ENCODE data around the gene CIITA. TPM values are rescaled to one million over a fixed set of nuclear protein-coding genes. Genes with fewer than 3 reads are reported as not detected.

CIITA gene
- total and polyA plus RNA-seq, 9 of the 15 experiments (the other 6 are each of a cell fraction or from before 2014, with no cell fraction given) = 0.01 to 0.20 (median 0.11) TPM; not detected in 4

GRCh38 chr16:10944249-10945064 lies 67.5 kb downstream of the CIITA start, which contains the start of gene CLEC16A (continued):
- TF ChIP-seq REST (IDR thresholded peaks at IDR 0.05; ENCODE audit: borderline replicate concordance) (no peak), REST (CRISPR knock-in tag; IDR thresholded peaks at IDR 0.05; ENCODE audit: low read depth) (no peak), ZNF311 (CRISPR knock-in tag; IDR thresholded peaks at IDR 0.05) (no peak), ZNF133 (CRISPR knock-in tag; IDR thresholded peaks at IDR 0.05) (no peak), RBM22 (IDR thresholded peaks at IDR 0.05; ENCODE audit: low read depth, low read length, poor library complexity, severe bottlenecking) (no peak), ATF1 (CRISPR knock-in tag; IDR thresholded peaks at IDR 0.05) (no peak), ATF1 (tag; IDR thresholded peaks at IDR 0.05) (peak; percentile 81), NFIX (CRISPR knock-in tag; IDR thresholded peaks at IDR 0.05; ENCODE audit: low read depth) (no peak), ZC3H4 (CRISPR knock-in tag; IDR thresholded peaks at IDR 0.05; ENCODE audit: borderline replicate concordance) (no peak), POLR2A (conservative IDR thresholded peaks at IDR 0.05) (peak; percentile 70; the same call in 1 of the 2 replicates), SMAD4 (CRISPR knock-in tag; conservative IDR thresholded peaks at IDR 0.05) (no peak), NR1H2 (CRISPR knock-in tag; IDR thresholded peaks at IDR 0.05) (no peak), SLC30A9 (CRISPR knock-in tag; IDR thresholded peaks at IDR 0.05) (no peak), MTA1 (IDR thresholded peaks at IDR 0.05; ENCODE audit: borderline replicate concordance) (no peak), BCOR (IDR thresholded peaks at IDR 0.05) (peak; percentile 36; the same call in 1 of the 2 replicates), SMARCA4 (IDR thresholded peaks at IDR 0.05) (peak; percentile 17; the same call in 1 of the 2 replicates), NCOA4 (IDR thresholded peaks at IDR 0.05; ENCODE audit: partially characterized antibody) (no peak), SAP30 (IDR thresholded peaks at IDR 0.05; ENCODE audit: borderline replicate concordance, insufficient read depth, low read depth, low read length, poor library complexity, severe bottlenecking) (peak; percentile 85), ZSCAN29 (IDR thresholded peaks at IDR 0.05) (no peak), STAT5A (IDR thresholded peaks at IDR 0.05; ENCODE audit: borderline replicate concordance, low read length) (no peak), MTA3 (IDR thresholded peaks at IDR 0.05; ENCODE audit: borderline replicate concordance) (no peak; the same call in 1 of the 2 replicates), CREB1 (IDR thresholded peaks at IDR 0.05) (peak; percentile 78), CREB1 (CRISPR knock-in tag; IDR thresholded peaks at IDR 0.05) (peak; percentile 89), EWSR1 (IDR thresholded peaks at IDR 0.05; ENCODE audit: borderline replicate concordance, low read depth, partially characterized antibody) (no peak)
